ENCODE data around the gene RNF182.

DNA sequence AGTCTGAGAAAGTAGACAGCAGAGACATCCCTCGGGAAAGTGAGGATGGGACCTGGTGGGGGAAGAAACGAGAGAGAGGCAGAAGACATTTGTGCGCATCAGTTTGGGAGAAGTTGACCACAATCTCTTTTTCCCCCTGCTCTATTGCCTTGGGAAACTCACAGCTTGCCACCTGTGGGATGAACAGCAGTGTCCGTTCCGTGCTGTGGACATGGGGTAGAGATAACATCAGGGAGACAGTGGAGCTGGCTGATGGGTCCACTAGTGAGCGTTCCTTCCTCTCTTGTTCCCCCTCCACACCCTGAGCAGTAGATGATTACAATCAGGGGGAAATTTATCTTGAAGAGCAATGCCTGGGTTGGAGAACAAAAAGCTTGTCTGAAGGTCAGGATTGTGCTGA is 21.8 kb upstream of the RNF182 start:
- TF ChIP-seq, protein P1, sequence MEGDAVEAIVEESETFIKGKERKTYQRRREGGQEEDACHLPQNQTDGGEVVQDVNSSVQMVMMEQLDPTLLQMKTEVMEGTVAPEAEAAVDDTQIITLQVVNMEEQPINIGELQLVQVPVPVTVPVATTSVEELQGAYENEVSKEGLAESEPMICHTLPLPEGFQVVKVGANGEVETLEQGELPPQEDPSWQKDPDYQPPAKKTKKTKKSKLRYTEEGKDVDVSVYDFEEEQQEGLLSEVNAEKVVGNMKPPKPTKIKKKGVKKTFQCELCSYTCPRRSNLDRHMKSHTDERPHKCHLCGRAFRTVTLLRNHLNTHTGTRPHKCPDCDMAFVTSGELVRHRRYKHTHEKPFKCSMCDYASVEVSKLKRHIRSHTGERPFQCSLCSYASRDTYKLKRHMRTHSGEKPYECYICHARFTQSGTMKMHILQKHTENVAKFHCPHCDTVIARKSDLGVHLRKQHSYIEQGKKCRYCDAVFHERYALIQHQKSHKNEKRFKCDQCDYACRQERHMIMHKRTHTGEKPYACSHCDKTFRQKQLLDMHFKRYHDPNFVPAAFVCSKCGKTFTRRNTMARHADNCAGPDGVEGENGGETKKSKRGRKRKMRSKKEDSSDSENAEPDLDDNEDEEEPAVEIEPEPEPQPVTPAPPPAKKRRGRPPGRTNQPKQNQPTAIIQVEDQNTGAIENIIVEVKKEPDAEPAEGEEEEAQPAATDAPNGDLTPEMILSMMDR (IDR thresholded peaks at IDR 0.05) = no peak
- no peak for TF ChIP-seq POLR2A (IDR thresholded peaks at IDR 0.05)
